Breast epithelium (tissue), 3 donors: ENCODE results near the gene ZFYVE21.

ENCODE experiments used
- CTCF ChIP-seq, 3 donors: fragments of 450-650 bp; IDR thresholded peaks; one replicate each; pipeline ENCODE4 v1.5.1; 2016 to 2017; ENCODE audit warnings: antibody characterized with exemption in 3 of 3, mild to moderate bottlenecking in 3 of 3, moderate library complexity in 3 of 3
- POLR2A ChIP-seq: fragments of 450-650 bp; IDR thresholded peaks from one replicate; pipeline ENCODE4 v1.6.1; 2016; ENCODE audit warnings: antibody characterized with exemption, mild to moderate bottlenecking, moderate library complexity
- POLR2AphosphoS5 ChIP-seq, 3 donors: sonication (generic); formaldehyde crosslinking; IDR thresholded peaks; one replicate each; pipeline ENCODE4 v1.6.1; 2017; ENCODE audit warnings: antibody characterized with exemption in 3 of 3

GRCh38 chr14:103702095-103702494, 13.5 kb upstream of the ZFYVE21 start:
- TF ChIP-seq POLR2A (no peak), CTCF (IDR thresholded peaks at IDR 0.05) (no peak), POLR2AphosphoS5 (IDR thresholded peaks at IDR 0.05) (no peak)
